Mucosa of stomach (tissue), 1 donor: ENCODE results near the gene RERE.

ENCODE experiments used
- H3K27me3 ChIP-seq: one replicate; pipeline ENCODE4 v1.7.0; 2013; ENCODE audit warnings: mild to moderate bottlenecking, low read length; ENCODE audit not compliant: control insufficient read depth, insufficient read depth
- H3K36me3 ChIP-seq: one replicate; pipeline ENCODE4 v1.7.0; 2013; ENCODE audit warnings: low read length; ENCODE audit not compliant: control insufficient read depth, insufficient read depth
- H3K4me1 ChIP-seq: one replicate; pipeline ENCODE4 v1.7.0; 2013; ENCODE audit warnings: mild to moderate bottlenecking, low read length; ENCODE audit not compliant: control insufficient read depth, insufficient read depth
- H3K4me3 ChIP-seq: one replicate; pipeline ENCODE4 v1.7.0; 2013; ENCODE audit warnings: low read length
- H3K9ac ChIP-seq: one replicate; pipeline ENCODE4 v1.7.0; 2013; ENCODE audit warnings: mild to moderate bottlenecking, low read length, moderate library complexity
- H3K9me3 ChIP-seq: one replicate; pipeline ENCODE4 v1.7.0; 2013; ENCODE audit warnings: mild to moderate bottlenecking, low read length, moderate library complexity; ENCODE audit not compliant: control insufficient read depth
- donor health status: Pancreatic carcinoma.

The RERE gene

DNA sequence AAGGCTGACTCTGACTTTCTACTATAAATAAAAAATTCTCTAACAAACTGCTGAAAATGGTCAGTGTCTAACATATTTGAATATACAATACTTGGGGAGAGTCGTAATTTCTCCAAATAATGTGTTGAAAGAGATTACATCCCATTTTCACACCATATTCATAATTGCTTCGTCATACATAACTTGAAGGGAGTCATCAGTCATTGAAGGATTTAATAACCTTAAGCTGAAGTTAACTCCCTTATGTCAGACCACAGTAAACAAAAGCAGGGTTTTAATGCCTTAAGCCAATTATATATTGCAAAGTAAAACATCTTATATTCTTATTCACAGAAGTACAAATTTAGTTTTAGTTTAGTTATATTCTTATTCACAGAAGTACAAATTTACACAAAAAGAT, 129.9 kb downstream of the RERE start:
- Histone ChIP-seq H3K4me3 (no peak overlapping the region), H3K9ac (no peak overlapping the region), H3K4me1 (peaks cover 18% of the 10 kb centered on the region), H3K9me3 (no peaks in the 10 kb centered on the region), H3K36me3 (no peaks in the 10 kb centered on the region), H3K27me3 (no peaks in the 10 kb centered on the region)

DNA sequence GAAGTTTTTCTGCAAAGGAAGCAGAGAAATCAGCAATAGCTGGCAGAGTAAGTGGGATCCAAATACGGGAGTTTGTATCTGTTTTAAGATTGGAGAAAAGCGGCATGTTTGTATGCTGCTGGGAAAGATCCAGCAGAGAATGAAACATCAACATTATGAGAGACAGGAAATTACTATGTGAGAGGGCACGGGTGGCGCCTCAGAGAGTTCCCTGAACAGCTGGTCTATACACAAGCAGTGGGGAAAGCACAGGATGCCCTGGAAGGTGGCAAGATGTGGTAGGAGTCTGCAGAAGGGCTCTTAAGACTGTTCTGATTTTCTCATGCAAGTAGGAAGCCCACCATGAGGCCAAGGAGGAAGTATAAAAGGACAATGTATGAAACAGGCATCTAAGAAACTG, 130.4 kb downstream of the RERE start:
- H3K4me3 ChIP-seq: no peak overlapping the region
- H3K9me3 ChIP-seq: no peaks in the 10 kb centered on the region
- H3K27me3 ChIP-seq: no peaks in the 10 kb centered on the region
- no peaks in the 10 kb centered on the region for H3K36me3 ChIP-seq
- peak overlapping the region; percentile 29 for H3K9ac ChIP-seq
- H3K4me1 ChIP-seq: peaks cover 18% of the 10 kb centered on the region

DNA sequence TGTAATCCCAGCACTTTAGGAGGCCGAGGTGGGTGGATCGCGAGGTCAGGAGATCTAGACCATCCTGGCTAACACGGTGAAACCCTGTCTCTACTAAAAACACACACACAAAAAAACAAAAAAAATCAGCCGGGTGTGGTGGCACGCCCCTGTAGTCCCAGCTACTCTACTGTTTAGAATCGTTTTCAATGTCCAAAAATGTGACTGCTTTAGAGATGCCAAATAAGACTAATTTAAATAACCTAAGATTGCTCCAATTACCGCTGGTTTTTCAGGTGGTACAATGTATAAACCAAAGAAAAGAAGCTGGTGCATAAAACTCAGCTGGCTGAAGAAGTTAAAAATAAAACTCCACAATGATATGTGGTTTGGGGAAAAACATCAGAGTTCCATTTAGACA, 132.0 kb downstream of the RERE start:
- H3K9me3 ChIP-seq: no peaks in the 10 kb centered on the region
- peaks cover 23% of the 10 kb centered on the region for H3K4me1 ChIP-seq
- no peak overlapping the region for H3K4me3 ChIP-seq
- no peaks in the 10 kb centered on the region for H3K27me3 ChIP-seq
- H3K36me3 ChIP-seq: no peaks in the 10 kb centered on the region
- H3K9ac ChIP-seq: no peak overlapping the region

DNA sequence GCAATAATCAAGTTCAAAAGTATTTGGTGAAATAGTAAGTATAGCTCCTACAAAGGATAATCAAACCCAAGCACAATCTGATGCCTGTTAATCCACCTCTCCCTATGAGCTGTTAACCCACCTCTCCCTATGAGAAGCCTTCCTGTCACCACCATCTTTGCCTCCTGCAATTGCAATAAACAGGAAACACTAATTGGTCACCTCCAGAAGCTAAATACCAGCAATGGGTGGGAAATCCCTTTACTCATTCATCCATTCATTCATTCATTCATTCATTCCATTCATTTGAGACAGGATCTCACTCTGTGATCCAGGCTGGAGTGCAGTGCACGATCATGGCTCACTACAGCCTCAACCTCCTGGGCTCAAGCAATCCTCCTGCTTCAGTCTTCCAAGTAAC, 132.8 kb downstream of the RERE start:
- H3K4me1 ChIP-seq: peaks cover 30% of the 10 kb centered on the region
- H3K9me3 ChIP-seq: no peaks in the 10 kb centered on the region
- no peaks in the 10 kb centered on the region for H3K27me3 ChIP-seq
- H3K4me3 ChIP-seq: no peak overlapping the region
- no peak overlapping the region for H3K9ac ChIP-seq
- H3K36me3 ChIP-seq: no peaks in the 10 kb centered on the region

DNA sequence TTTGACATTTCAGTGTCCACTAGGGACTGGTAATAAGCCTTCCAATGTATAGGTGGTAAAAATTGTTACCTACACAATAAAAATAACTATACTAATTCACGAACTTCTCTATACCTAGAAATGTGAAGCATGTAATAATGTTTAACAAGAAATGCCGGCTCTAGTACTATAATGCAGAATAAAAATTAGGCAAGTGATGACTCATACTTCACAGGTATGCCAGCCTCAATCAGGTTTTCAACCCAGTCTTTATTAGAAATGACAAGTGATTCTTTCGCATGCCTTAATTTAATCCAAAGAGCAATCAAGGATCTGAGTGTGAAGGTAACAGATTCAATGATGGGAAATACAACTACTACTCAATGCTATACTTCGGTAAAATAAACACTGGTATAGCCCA, 134.9 kb downstream of the RERE start:
- Histone ChIP-seq H3K9me3 (no peaks in the 10 kb centered on the region), H3K27me3 (no peaks in the 10 kb centered on the region), H3K36me3 (no peaks in the 10 kb centered on the region), H3K4me3 (no peak overlapping the region), H3K9ac (no peak overlapping the region), H3K4me1 (peaks cover 39% of the 10 kb centered on the region)

DNA sequence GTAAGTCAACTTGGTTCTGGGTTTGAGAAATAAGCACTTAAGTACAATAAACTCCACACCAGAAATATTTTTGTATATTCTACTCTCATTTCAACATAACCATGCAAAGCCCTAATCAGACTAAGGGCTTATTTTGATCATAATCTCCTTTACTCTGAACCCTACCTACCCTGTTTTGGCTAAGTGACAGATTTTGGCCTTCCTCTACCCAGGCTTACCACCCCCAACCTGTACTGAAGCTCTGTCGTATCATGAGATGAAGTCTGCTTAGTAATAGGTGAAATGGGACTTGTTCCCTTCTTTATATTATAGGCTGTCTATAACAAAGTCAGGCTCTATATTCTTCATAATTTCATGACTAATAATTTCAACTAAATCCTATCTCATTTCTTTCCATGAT, 135.5 kb downstream of the RERE start:
- no peaks in the 10 kb centered on the region for H3K27me3 ChIP-seq
- H3K36me3 ChIP-seq: no peaks in the 10 kb centered on the region
- H3K4me3 ChIP-seq: no peak overlapping the region
- peaks cover 32% of the 10 kb centered on the region for H3K4me1 ChIP-seq
- no peaks in the 10 kb centered on the region for H3K9me3 ChIP-seq
- no peak overlapping the region for H3K9ac ChIP-seq

DNA sequence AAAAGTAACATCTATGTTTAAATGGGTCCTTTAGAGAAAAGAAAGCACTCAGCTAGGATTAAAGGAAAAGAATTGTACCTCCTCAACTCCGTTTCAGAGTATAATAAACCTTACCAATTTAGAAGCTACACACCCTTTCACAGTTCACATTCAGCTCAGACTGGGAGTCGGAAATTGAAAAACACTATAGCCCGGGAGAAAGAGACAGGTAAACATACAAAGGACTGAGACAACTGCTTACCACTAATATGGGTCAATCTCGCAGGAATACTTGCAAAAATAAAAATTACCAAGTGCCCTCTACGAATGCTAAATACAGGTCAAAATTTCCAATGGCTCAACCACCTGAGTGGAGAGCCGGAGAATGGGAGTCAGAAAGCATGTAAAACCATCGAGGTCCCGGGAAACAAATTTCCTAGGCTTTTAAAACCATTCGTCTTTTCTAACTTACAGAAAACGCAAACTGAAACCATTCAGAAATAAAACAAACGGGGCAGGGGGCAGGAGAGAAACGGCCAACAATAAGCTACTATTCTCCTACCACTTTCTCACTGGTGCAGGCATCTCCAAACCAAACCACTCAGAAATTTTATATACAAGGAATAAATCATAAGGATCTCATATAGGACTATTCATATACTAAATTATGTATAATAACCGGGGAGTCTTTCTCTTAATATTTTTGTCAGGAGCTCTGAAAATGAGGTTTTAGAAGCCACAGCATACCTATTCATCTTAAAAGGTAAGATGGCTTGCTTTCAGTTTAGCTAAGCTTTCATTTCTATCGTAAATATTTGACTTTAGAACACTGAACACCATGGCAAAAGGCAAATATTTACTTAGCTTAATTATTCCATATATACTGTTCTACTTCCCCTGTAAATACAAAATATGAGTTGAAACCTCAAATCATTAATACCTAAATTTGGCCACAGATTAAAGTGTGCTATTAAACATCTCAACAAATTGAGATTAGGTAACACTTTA, 136.5 kb downstream of the RERE start:
- H3K4me1 ChIP-seq: peaks cover 29% of the 10 kb centered on the region
- H3K9ac ChIP-seq: peak overlapping the region; percentile 67
- H3K36me3 ChIP-seq: no peaks in the 10 kb centered on the region
- H3K27me3 ChIP-seq: no peaks in the 10 kb centered on the region
- H3K9me3 ChIP-seq: no peaks in the 10 kb centered on the region
- peak overlapping the region; percentile 16 for H3K4me3 ChIP-seq

DNA sequence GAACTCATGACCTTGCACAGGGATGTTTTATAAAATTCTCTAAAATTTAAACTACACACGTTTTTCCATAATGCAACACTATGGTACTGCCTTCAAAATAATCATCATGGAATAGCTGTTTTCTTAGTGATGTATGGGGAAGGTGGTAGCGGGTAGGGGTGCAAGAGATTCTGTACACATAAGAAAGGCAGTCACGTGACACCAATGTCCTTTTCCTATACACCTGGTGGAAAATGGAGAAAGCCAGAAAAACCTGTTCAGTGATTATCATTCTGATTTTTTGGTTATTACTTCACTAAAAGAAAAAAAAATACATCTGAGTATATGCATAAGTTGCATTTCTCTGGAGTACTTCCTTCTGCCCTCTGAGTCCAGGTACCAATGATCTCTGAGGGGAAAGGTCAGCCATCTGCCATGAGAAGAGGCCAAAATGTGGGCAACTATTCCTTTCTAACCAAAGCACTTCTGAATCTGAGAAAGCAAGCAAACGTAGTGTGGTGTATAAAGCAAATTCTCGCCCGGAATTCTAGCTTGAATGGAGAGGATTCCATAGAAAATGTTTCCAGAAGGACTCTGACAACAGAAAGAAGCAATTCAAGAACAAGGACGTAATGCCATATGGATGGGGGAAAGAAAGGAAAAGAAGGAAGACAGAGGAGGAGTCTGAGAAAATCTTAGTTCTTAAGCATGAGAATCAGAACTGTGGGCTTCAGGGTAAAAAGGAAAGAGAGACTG, 137.3 kb downstream of the RERE start:
- peak overlapping the region; percentile 67 for H3K9ac ChIP-seq

DNA sequence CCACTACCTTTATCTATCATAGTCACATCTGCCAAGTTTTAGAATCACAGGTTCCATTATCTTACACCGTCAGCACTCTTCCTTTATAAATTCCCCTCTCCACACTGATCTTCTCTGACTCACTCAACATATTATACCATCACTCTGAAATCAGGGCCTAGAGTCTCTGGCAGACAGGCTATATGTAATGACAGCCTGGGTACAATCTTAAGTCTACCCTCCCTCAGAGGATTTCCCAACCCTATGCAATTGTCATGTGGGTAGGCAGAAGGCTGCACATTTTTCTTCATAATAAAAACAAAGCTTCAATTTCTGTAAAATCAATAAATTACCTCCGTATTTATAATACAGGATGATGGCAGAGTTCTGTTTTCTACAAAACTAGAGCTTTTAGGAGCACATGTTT, 138.0 kb downstream of the RERE start:
- Histone ChIP-seq H3K9me3 (no peaks in the 10 kb centered on the region), H3K27me3 (no peaks in the 10 kb centered on the region), H3K36me3 (no peaks in the 10 kb centered on the region), H3K4me3 (no peak overlapping the region), H3K9ac (no peak overlapping the region), H3K4me1 (peaks cover 26% of the 10 kb centered on the region)

More for the DNA sequence above, 137.3 kb downstream of the RERE start:
- no peaks in the 10 kb centered on the region for H3K36me3 ChIP-seq
- H3K4me3 ChIP-seq: peak overlapping the region; percentile 16
- H3K27me3 ChIP-seq: no peaks in the 10 kb centered on the region
- H3K4me1 ChIP-seq: peaks cover 29% of the 10 kb centered on the region
- H3K9me3 ChIP-seq: no peaks in the 10 kb centered on the region

DNA sequence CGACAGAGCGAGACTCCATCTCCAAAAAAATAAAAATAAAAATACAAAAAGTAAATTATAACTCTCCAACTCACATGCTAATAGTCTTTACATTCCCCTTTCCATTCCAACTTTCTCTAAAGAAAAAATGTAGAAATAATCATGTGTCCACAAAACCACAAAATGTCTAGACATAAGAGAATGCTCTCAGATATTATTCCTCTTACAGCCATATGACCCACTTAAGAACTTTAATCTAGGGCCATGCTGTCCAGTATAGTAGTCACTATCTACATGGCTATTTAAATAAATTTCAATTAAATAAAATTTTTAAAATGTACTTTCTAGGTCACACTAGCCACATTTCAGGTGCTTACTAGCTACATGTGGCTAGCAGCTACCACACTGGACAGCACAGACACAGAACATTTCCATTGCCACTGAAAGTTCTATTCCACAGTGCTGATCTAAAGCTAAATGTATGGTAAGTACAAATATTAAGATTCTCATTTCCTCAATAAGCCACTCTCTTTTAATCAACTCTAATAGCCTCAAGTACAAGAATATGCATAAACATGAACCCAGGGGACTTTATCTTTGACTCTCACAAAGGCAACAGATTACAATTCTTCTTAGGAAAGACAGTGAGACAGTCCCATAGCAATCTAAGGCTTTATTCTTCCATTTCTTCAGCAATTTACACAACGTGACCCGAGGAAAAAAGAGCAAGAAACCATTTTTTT, 138.6 kb downstream of the RERE start:
- no peak overlapping the region for H3K9ac ChIP-seq
- no peak overlapping the region for H3K4me3 ChIP-seq
- H3K27me3 ChIP-seq: no peaks in the 10 kb centered on the region
- H3K36me3 ChIP-seq: no peaks in the 10 kb centered on the region
- H3K4me1 ChIP-seq: peaks cover 25% of the 10 kb centered on the region
- no peaks in the 10 kb centered on the region for H3K9me3 ChIP-seq

DNA sequence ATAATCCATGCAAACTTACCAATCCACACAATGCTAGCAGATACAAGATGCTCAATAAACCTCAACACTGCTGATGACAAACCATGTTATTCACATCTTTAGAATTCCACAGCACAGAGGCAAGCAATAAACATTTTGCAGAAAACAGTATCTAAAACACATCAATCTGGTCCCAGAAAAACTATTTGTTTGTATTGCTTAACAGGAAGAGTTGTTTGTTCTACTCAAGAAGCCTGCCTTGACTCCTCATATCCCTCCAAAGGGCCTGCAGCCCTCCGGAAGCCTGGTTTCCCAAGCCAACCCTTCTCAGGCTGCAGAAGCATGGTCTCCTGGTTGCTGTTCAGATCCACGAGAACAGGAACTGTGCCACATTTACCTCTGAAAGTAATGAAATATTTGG, 139.7 kb downstream of the RERE start:
- Histone ChIP-seq H3K4me1 (peaks cover 25% of the 10 kb centered on the region), H3K4me3 (no peak overlapping the region), H3K27me3 (no peaks in the 10 kb centered on the region), H3K36me3 (no peaks in the 10 kb centered on the region), H3K9ac (no peak overlapping the region), H3K9me3 (no peaks in the 10 kb centered on the region)

DNA sequence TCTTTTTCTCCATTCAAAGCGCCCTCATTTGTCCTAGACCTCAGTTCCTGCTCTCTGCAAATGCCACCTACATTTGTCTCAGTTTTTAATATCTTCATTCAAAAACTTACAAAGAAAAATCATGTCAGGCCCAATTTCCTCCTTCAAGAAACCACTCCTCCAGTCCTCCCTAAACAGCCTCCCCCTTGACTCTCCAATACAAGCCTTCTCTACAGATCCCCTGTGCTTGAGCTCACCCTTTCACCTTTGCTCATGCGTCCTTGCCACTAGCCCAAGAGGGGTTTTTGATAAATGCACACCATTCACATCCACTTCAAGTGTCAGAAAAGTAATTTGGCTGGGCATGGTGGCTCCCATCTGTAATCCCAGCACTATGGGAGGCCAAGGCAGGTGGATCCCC, 140.6 kb downstream of the RERE start:
- no peak overlapping the region for H3K9ac ChIP-seq
- no peak overlapping the region for H3K4me3 ChIP-seq
- no peaks in the 10 kb centered on the region for H3K36me3 ChIP-seq
- no peaks in the 10 kb centered on the region for H3K9me3 ChIP-seq
- peaks cover 23% of the 10 kb centered on the region for H3K4me1 ChIP-seq
- no peaks in the 10 kb centered on the region for H3K27me3 ChIP-seq
